HG03039 (cell line): ENCODE results near the gene ERCC4.

ENCODE experiments used
- ATAC-seq: cut with Tn5 transposase; IDR thresholded peaks from one replicate; pipeline ENCODE4 v1.9.1; 2021; ENCODE audit warnings: mild to moderate bottlenecking, moderate library complexity; ENCODE audit not compliant: unreplicated experiment

The ERCC4 gene

DNA sequence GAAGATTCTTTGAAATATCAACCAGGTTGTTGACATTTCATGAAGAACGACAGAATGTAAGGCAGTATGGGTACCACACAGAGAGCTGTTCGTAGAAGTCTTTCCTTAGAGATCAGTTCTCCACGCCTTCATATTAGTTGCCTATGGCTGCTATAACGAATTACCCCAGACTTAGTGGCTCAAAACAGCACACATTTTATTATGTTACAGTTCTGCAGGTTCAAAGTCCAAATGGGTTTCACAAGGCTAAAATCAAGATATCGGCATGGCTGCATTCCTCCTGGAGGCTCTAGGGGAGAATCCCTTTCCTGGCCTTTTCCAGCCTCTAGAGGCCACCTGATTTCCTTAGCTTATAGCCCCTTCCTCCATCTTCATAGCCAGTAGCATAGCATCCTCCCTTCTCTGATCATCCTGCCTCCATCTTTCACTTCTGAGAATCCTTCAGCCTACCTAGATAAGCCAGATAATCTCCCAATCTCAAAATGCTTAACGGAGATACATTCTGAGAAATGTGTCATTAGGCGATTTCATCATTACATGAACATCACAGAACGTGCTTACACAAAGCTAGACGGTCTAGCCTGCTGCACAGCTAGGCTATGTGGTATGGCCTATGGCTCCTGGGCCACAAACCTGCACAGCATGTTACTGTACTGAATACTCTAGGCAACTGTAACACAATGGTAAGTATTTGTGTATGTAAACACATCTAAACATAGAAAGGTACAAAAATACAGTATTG is 26.0 kb downstream of the ERCC4 start:
- ATAC-seq: no peak

DNA sequence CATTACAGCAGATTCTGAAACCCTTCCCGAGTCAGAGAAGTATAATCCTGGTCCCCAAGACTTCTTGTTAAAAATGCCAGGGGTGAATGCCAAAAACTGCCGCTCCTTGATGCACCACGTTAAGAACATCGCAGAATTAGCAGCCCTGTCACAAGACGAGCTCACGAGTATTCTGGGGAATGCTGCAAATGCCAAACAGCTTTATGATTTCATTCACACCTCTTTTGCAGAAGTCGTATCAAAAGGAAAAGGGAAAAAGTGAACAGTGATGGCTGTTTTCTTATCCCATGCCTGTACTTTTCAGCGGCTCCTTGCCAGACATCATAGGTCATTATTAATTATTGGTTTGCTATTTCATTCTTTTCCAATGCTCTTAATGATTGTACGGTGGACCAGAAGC is 28.1 kb downstream of the ERCC4 start:
- no peak for ATAC-seq

DNA sequence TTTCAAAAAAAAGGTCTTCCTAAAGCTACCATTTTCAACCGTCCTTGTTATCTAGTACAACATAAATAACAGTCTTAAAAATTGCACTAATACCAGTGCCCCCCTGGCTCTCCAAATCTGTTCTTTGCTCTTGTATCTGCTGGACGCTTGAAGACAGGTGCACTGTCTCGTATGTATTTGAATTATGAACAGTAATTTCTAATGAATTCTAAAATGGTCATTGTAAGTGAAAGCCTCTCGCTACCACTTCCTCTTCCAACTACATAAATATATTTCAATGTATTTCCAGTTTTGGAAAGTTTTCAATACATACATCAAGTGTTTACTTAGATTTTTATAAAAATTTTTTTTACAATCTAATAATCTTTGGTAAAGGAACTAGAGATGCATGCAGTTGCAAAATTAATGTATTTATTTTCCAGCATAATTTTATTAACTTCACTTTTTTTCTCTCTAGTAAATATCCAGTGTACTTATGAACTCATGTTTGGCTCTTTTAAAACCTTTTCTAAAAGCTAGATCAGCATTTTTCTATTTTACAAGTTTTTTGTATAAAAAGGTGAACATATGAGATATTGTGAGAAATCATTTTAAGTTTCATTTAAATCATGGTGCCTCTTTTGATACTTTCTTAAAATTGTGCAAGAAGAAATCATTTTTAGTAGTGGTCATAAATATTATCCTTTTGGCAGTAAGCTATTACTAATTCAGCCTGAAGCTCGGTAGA is 31.0 kb downstream of the ERCC4 start:
- ATAC-seq: no peak

DNA sequence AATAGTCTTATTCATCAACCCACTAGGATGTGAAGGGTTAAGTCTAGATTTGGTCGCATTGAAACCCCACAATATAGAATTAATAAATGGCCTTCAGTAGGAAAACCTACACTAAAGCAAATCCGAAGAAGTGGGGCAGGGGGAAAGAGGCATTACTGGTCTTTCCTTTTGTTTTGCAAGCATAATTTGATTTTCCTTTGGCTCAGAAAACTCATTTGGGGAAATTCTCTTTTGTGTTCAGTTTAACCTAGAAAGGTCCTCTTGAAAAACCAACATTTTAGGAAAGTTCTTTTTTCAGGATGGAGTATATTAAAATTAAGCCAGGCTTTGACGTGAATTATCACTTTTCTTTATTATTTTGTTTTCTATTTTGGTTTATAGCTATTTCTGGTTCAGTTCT is 31.7 kb downstream of the ERCC4 start:
- no peak for ATAC-seq

DNA sequence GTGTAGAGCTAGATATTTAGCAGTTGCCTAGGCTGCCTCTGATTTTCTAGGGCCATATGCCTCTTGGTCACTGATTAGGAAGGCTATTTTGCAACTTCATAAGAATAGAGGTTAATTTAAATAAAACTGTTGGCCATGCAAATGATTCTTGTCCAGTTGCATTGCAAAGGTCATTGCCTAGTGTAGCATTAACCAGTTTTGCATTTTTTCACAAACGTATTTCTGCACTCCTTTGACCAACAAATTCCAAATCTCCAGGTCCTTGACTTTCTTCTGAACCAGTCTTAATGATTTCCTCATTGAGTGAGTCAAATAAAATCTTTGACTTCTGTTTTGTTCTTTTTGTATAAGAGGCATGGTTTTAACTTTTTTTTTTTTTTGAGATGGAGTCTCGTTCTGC is 33.5 kb downstream of the ERCC4 start:
- ATAC-seq: no peak

DNA sequence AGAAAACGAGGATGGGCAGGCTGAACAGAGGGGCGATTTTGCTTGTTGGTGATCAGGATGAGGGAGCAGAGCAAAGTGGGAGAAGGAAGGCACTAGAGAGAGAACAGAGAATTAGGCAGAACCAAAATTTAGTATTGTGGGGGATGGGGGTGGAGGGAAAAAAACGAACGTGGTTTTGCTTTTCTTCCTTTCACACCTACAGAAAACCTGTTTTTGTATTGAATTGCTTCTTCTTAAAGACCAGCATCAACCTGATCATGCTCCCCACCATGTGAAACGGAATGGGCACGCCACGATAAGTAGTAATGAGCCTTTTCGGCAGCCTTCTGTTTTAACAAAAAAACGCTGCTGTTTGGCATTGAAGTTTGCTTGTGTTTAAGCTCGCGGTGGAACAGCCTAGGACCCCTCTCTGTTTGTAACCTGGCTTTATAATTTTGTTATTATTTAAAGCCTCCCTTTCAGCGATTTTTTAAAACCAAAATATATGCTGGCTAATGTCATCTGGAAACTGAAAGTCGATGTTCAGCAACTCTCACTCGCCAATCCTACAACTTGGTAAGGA is 36.8 kb downstream of the ERCC4 start:
- ATAC-seq: no peak

DNA sequence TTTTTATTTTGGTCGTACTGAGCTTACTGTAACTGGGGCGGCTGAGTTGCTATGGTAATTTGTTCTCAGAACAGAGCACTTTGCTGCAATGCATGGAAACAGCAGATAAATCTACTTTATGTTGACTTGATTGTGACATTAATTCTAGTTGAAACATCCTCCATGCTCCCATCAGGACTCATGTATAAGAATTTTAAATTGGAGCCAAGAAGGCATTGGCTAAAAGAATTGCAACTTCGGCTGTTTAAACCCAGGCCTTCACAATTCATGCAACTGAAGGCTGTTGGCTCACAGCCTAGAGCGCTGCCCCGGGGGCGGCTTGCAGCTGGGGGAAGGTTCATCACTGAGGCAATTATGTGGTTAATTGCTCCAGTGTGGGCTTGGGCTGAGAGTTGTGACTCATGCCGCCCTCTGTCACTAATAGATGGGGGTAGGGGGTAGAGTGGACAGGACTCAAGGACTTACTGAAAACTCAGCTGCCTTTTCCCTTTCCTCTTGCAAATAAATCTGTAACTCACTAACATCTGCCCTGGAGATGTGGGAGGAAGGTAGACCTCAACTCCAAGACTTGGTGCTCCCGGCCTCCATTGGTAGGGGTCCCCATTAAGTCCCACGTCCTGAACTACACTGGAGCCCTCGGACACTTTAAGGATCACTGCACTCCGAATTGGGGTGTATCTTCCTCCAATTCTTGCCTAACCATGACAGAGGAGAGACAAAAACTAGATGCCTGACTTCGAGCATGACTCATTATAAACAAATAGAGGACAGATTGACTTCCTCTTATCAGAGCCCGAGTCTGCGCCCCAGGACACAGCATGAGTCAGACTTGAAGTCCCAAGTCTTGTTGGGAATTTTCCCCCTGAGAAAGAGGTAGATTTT is 37.5 kb downstream of the ERCC4 start:
- no peak for ATAC-seq

DNA sequence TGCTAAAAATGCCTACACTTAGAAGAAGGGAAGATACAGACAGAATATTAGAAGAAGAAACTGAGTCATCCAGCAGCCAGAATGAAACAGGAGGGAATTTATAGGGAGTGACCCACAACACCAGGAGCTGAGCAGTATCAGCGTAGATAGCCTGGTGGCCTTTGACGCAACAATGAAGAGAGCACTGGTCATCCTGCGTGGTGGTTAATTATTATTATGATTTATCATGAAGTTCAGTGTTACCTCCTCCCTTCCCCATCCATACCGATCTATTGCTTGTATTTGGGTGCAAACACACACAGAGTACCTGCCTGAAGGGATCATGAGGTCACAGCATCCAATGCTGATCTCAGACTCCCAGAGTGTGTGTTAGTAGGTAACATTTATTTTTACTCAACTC is 38.5 kb downstream of the ERCC4 start:
- ATAC-seq: no peak

DNA sequence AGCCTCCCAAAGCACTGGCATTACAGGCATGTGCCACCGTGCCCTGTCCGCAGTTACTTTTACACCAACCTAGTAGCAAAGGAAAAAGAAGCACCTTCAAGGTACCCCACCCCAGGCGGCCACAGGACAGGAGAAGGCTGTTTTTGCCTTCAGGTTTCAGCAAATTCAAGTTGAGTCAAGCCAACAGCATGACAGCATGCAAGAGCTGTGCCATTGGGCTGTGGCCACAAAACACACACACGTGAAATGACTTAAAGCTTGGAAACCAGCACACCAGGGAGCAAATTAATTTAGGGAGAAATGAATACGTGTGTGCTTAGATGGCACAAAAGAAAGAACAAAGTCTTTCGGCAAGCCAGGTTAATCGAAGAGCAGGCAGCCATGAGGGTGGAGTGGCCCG is 39.7 kb downstream of the ERCC4 start:
- no peak for ATAC-seq

DNA sequence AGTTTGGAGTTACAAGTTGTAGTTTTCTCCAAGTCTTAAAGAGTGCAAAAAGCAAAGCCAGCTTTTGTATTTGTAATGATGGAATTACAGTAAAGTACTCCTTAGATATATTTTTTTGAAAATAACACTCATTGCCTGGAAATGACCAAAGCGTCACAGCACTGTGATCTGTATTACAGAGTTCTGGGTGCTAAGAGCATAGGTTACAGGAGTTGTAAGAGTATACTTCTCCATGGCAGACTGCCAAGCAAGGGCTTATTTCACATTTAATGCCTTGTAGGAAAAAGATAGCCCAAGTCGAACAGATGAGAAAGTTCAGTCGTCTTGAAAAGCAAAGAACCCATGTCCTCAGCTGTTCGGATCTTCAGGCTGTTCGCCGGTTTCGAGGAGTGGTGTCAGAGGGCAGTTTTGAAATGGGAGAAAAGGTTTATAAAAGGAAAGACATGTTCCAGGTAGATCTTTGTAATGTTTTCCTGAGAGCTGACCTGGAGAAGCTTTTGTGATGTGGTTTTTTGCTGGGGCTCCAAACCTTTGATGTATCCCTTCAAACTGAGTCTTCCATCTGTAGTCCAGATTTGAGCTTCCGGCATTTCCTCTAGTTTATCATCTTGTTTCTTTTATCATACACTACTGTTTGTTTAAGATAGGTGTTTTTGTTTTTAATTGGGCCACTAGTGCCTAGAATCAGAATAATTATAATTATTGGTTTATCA is 41.3 kb downstream of the ERCC4 start:
- ATAC-seq: no peak

DNA sequence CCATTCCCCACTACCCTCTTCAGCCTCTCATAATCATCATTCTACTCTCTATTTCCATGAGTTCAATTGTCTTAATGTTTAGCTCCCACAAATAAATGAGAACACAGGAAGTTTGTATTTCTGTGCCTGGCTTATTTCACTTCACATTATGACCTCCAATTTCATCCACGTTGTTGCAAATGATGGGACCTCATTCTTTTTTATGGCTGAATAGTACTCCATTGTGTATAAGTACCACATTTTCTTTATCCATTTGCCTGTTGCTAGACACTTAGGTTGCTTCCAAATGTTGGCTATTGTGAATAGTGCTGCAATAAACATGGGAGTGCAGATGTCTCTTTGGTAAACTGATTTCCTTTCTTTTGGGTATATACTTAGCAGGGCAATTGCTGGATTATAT is 42.3 kb downstream of the ERCC4 start:
- ATAC-seq: no peak

DNA sequence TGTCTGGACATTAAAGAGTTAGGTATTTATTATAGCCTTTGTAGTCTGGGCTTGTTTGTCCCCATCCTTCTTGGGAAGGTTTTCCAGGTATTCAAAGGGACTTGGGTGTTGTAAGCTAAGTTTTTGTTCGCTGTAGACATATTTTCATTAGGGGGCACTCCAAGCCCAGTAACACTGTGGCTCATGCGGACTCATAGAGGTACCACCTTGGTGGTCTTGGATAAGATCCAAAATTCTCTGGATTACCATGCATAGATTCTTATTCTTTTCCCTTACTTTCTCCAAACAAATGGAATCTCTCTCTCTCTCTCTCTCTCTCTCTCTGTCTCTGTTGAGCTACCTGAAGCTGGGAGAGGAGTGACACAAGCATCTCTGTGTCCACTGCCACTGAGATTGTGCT is 48.9 kb downstream of the ERCC4 start:
- ATAC-seq: no peak

DNA sequence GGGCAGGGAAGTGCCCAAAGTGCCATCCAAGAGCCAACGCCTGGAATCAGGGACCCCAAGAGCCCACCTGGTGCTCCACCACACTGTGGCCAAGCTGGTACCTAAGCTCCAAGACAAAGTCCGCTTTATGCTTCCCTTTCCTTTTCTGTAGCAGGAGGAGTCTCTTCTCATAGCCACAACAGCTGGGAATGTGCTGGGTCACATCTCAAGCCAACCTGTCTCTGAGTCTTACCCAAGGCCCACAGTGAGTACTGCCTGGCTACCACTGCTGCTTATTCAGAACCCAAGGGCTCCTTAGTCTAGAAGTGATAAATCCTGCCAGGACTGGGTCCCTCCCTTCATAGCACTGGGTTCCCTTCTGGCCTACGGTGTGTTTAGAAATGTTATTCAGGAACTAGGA is 49.8 kb downstream of the ERCC4 start:
- ATAC-seq: no peak

DNA sequence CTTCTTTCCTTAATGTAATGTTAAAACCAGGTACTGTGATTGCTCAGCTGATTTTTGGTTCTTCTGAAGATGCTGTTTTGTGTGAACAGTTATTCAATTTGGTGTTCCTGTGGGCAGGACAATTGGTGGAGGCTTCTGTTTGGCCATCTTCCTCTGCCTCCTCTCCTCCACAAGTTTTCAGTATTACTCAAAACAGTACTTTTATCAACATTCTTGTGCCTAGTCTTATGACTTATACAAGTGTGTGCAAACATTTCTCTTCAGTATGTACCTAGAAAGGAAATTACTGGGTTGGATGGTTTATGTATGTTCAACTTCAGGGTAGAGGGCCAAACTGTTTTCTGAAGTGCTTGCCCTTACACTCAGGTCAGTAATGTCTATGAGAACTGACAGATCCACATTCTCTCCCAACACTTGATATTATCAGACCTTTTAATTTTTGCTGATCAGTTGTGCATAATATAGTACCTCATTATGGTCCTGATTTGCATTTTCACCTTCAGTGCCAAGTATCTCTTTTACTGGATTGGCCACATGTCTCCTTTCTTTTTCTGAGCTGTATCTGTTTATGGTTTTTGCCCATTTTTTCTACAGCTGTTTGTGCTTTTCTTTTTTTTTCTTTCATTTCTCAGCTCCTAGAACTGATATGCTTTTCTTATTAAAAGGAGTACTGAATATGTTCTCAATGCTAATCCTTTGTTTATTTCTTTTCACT is 50.9 kb downstream of the ERCC4 start:
- no peak for ATAC-seq

DNA sequence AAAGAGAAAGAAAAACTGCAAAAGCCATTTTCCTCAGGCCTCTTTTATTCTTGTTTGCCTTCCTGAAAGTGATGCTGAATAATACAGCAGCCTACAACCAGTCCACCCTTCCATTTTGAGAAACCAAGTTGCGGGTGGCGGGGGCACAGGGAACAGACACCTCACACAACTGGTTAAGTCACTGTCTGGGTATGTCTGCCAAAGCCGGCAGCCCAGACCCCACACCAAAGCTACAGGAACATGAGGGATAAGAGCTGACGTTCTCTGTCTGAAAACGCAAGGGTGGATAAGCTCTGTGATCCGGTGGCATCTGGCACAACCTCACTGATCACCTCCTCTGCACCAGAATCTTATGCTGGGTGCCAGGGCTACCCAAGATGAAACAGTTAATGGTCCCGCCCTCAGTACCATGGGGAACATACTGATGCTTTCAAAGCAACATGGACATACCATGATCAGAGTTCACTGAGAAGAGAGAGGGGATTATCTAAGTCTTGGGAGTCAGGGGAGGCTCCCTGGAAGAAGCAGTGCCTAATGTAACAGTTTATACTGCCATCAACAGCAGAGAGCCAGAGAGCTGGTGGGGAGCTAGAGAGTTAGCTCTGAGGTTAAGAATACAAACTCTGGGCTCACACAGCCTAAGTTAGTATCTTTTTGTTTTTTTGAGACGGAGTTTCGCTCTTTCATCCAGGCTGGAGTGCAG is 53.5 kb downstream of the ERCC4 start:
- no peak for ATAC-seq

DNA sequence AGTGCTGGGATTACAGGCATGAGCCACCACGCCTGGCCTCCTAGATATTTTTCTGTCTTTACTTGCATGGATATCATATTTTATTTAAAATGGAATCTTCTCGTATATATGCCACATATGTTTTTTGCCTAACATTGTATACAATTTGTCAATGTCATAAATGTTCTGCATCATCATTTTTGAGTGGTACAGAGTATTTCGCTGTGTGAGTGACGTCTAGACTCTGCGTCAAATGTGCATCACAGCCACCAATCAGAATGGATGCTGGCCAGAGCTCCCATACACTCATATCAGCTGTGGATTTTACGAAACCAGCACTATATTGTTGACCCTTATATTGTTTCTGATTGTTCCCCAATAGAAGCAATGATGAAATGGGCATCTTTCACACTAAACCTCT is 57.2 kb downstream of the ERCC4 start:
- ATAC-seq: no peak

DNA sequence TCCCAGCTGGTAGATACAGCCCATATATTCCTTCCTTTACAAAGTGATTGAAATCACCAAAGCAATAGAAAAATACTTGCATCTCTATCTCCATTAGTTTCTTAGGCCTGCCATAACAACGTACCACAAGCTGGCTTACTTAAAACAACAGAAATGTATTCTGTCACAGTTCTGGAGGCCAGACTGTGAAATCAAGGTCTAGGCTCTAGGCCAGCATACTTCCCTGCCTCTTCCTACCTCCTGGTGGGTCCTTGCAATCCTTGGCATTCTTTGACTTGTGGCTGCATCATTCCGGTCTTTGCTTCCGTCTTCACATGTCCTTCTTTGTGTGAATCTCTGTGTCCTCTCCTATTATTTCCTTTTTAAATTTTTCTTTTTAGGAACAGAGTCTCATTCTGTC is 62.5 kb downstream of the ERCC4 start:
- no peak for ATAC-seq

DNA sequence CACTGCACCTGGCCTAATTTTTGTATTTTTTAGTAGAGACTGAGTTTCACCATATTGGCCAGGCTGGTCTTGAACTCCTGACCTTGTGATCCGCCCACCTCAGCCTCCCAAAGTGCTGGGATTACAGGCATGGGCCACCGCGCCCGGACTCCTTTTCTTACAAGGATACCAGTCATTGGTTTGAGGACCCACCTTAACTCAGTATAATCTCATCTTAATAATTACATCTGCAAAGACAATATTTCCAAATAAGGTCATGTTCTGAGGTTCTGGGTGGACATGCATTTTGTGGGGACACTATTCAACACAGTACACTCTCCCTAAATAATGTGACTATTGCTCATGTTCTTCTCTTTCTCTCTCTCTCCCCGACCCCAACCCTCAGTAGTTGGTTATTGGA is 63.7 kb downstream of the ERCC4 start:
- ATAC-seq: no peak

DNA sequence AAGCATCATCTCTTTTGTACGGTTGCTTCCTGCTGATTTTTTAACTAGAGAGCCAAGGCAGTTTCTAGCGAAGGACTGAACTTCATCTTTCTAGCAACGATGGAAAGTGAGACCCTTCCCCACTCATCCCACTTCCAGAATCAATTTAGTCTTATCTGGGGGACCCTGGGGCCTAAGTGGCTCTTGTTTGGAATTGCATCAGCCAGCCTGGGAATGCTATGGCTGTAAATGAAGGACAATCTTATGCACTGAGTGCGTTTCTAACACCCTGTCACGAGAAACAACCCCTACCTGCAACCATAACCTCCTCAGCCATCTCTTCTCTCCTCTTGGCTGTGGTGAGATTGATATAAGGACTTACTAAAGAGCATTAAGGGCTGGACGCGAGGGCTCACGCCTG is 64.8 kb downstream of the ERCC4 start:
- no peak for ATAC-seq

DNA sequence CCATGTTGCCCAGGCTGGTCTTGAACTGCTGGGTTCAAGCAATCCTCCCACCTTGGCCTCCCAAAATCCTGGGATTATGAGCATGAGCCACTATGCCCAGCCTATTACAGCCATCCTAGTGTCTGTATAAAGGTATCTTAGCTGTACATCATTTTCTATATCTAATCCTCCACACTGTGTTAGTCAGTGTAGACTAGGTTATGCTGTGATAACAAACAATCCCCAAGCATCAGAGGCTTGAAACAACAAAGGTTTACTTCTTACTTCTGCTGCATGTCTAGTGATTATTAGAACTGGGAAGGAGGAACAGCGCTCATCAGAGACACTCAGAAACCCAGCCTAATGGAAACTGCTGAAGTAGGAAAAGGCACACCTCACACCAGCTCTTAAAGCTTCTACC is 68.1 kb downstream of the ERCC4 start:
- no peak for ATAC-seq
